ENCODE results near the gene PRR13.
"Not testable (repeated sequence)": the region's sequence is repeated elsewhere in the genome, so short reads cannot be mapped to it uniquely, and the experiment has no call there.

PRR13 gene

DNA sequence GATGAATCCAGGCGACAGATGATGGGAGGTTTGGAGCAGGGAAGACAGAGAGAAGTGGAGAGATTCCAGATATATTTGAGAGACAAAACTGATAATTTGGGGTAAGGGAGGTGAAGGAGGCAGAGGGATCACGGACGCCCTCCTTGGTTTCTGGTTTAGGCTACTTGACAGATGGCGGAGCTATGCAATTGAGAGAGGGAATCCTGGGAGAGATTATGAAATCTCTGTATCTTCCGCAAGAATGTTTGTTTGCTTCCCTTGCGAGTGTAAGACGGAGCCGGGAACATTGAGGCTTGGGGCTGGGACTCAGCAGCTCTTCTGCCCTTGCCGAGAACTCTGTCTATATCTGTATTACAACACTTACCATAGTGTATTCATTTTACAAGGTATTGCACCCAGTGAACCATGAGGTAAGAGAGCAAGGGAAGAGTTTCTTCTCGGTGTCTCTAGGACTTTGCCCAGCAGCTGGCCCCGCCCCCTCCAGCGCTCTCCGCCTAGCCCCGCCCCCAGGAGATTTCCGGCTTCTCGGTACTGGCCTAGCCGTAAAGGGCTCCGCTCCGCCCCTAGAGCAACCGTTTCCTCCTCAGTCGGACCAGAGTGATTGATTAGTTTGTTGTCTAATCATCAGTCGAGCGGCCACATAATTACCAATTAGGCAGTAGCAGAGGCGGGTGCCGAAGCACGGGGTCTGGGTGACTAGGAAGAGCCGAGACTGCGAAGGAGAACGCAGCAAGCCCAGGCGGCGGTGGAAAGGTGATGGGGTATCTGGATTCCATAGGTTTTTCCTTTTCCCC, at the start of gene PRR13:
TSS of gene PRR13 (plus strand) at position 695 of the 794 bp plus-strand sequence. CDS start 981 bp downstream, outside the sequence.
- Mint-ChIP-seq H3K4me3 (peak within 1 kb of the TSS; percentile 96), H3K27ac (peak within 1 kb of the TSS; percentile 95), H3K9me3 (no peaks in the 10 kb centered on the region), H3K4me1 (ENCODE audit: low read depth) (peaks cover 39% of the 10 kb centered on the region), H3K27me3 (no peaks in the 10 kb centered on the region), H3K36me3 (ENCODE audit: low read depth) (peaks cover 30% of the 10 kb centered on the region)

DNA sequence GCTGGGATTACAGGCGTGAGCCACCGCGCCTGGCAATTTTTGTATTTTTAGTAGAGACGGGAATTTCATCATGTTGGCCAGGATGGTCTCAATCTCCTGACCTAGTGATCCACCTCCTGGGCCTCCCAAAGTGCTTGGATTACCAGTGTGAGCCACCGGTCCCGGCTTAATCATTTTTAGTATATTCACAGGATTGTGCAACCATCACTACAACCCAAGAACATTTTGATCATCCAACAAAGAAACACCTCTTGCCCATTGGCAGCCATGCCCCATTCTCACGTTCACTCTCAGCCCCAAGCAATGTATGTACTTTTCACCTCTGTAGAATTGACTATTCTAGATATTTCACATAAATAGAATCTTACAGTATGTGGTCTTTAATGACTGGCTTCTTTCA, 41.6 kb upstream of the PRR13 start:
- Mint-ChIP-seq H3K4me3 (no peak overlapping the region), H3K4me1 (ENCODE audit: low read depth) (peaks cover 8% of the 10 kb centered on the region), H3K27me3 (no peaks in the 10 kb centered on the region), H3K36me3 (ENCODE audit: low read depth) (peaks cover 26% of the 10 kb centered on the region), H3K9me3 (no peaks in the 10 kb centered on the region), H3K27ac (no peak overlapping the region)

GRCh38 chr12:53402351-53402750, 39.2 kb upstream of the PRR13 start:
- not testable (repeated sequence) for H3K4me1 Mint-ChIP-seq (ENCODE audit: low read depth); H3K27ac Mint-ChIP-seq; H3K27me3 Mint-ChIP-seq; H3K4me3 Mint-ChIP-seq; H3K9me3 Mint-ChIP-seq
- H3K36me3 Mint-ChIP-seq (ENCODE audit: low read depth) = peaks cover 32% of the 10 kb centered on the region

GRCh38 chr12:53402871-53403270, 38.7 kb upstream of the PRR13 start:
- H3K27me3 Mint-ChIP-seq = no peaks in the 10 kb centered on the region
- H3K4me3 Mint-ChIP-seq = no peak overlapping the region
- H3K27ac Mint-ChIP-seq = no peak overlapping the region
- H3K36me3 Mint-ChIP-seq (ENCODE audit: low read depth) = peaks cover 32% of the 10 kb centered on the region
- H3K4me1 Mint-ChIP-seq (ENCODE audit: low read depth) = no peaks in the 10 kb centered on the region
- no peaks in the 10 kb centered on the region for H3K9me3 Mint-ChIP-seq

DNA sequence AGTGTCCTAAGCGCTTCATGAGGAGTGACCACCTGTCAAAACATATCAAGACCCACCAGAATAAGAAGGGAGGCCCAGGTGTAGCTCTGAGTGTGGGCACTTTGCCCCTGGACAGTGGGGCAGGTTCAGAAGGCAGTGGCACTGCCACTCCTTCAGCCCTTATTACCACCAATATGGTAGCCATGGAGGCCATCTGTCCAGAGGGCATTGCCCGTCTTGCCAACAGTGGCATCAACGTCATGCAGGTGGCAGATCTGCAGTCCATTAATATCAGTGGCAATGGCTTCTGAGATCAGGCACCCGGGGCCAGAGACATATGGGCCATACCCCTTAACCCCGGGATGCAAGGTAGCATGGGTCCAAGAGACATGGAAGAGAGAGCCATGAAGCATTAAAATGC, 30.6 kb upstream of the PRR13 start:
- Mint-ChIP-seq H3K27me3 (no peaks in the 10 kb centered on the region), H3K9me3 (no peaks in the 10 kb centered on the region), H3K36me3 (ENCODE audit: low read depth) (peaks cover 46% of the 10 kb centered on the region), H3K4me1 (ENCODE audit: low read depth) (peaks cover 43% of the 10 kb centered on the region), H3K4me3 (no peak overlapping the region), H3K27ac (no peak overlapping the region)

- Mint-ChIP-seq H3K9me3 (no peaks in the 10 kb centered on the region), H3K36me3 (ENCODE audit: low read depth) (peaks cover 44% of the 10 kb centered on the region), H3K4me1 (ENCODE audit: low read depth) (peaks cover 69% of the 10 kb centered on the region), H3K4me3 (no peak overlapping the region), H3K27ac (peak overlapping the region; percentile 60), H3K27me3 (no peaks in the 10 kb centered on the region)
Observed at GRCh38 chr12:53413485-53414204, 27.9 kb upstream of the PRR13 start.

- H3K4me3 Mint-ChIP-seq = no peak overlapping the region
- H3K27ac Mint-ChIP-seq = no peak overlapping the region
- no peaks in the 10 kb centered on the region for H3K9me3 Mint-ChIP-seq
- peaks cover 79% of the 10 kb centered on the region for H3K4me1 Mint-ChIP-seq (ENCODE audit: low read depth)
- peaks cover 36% of the 10 kb centered on the region for H3K36me3 Mint-ChIP-seq (ENCODE audit: low read depth)
- H3K27me3 Mint-ChIP-seq = no peaks in the 10 kb centered on the region
Observed at GRCh38 chr12:53414756-53415417, 26.6 kb upstream of the PRR13 start.

- not testable (repeated sequence) for H3K4me3 Mint-ChIP-seq, H3K9me3 Mint-ChIP-seq, H3K27me3 Mint-ChIP-seq
- Mint-ChIP-seq H3K36me3 (ENCODE audit: low read depth) (peaks cover 29% of the 10 kb centered on the region), H3K4me1 (ENCODE audit: low read depth) (peaks cover 82% of the 10 kb centered on the region), H3K27ac (peak overlapping the region; percentile 11)
Observed at GRCh38 chr12:53415752-53416389, 25.7 kb upstream of the PRR13 start.

DNA sequence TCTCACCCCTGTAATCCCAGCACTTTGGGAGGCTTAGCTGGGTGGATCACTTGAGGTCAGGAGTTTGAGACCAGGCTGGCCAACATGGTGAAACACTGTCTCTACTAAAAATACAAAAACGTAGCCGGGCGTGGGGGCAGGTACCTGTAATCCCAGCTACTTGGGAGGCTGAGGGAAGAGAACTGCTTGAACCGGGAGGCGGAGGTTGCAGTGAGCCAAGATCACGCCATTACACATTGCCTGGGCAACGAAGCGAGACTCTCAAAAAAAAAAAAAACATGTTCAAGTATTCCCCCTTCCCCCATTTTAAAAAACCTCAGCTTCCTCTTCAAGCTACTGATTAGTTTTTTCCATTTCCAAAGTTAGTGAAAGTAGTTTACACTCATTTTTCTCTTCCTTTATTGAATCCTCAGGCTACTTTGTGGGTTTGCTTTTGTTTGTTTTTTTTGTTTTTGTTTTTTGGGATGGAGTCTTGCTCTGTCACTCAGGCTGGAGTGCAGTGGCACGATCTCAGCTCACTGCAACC, 24.2 kb upstream of the PRR13 start:
- not testable (repeated sequence) for H3K9me3 Mint-ChIP-seq, H3K27me3 Mint-ChIP-seq
- H3K27ac Mint-ChIP-seq = peak overlapping the region; percentile 88
- H3K4me3 Mint-ChIP-seq = peak overlapping the region; percentile 48
- peaks cover 81% of the 10 kb centered on the region for H3K4me1 Mint-ChIP-seq (ENCODE audit: low read depth)
- peaks cover 17% of the 10 kb centered on the region for H3K36me3 Mint-ChIP-seq (ENCODE audit: low read depth)

DNA sequence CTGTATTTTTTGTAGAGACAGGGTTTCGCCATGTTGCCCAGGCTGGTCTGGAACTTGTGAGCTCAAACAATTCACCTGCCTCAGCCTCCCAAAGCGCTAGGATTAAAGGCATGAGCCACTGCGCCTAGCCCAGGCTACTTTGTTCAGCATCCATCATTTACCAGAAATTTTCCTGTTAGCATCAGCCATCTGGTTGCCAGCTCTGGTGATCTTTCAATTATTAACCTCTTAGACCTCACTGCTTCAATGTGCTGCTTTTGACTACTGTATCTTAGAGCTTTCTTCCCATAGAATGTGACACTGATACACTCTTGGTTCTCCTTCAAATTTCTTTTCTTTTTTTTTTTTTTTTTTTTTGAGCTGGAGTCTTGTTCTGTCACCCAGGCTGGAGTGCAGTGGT, 23.3 kb upstream of the PRR13 start:
- H3K27ac Mint-ChIP-seq = peak overlapping the region; percentile 88
- H3K27me3 Mint-ChIP-seq = no peaks in the 10 kb centered on the region
- H3K4me3 Mint-ChIP-seq = no peak overlapping the region
- no peaks in the 10 kb centered on the region for H3K9me3 Mint-ChIP-seq
- H3K4me1 Mint-ChIP-seq (ENCODE audit: low read depth) = peaks cover 72% of the 10 kb centered on the region
- H3K36me3 Mint-ChIP-seq (ENCODE audit: low read depth) = peaks cover 8% of the 10 kb centered on the region

- no peak overlapping the region for H3K4me3 Mint-ChIP-seq
- peaks cover 58% of the 10 kb centered on the region for H3K4me1 Mint-ChIP-seq (ENCODE audit: low read depth)
- H3K9me3 Mint-ChIP-seq = no peaks in the 10 kb centered on the region
- H3K27ac Mint-ChIP-seq = peak overlapping the region; percentile 8
- no peaks in the 10 kb centered on the region for H3K27me3 Mint-ChIP-seq
- peaks cover 4% of the 10 kb centered on the region for H3K36me3 Mint-ChIP-seq (ENCODE audit: low read depth)
Observed at GRCh38 chr12:53419756-53420155, 21.8 kb upstream of the PRR13 start.

- H3K27ac Mint-ChIP-seq; H3K27me3 Mint-ChIP-seq; H3K36me3 Mint-ChIP-seq (ENCODE audit: low read depth); H3K9me3 Mint-ChIP-seq; H3K4me3 Mint-ChIP-seq: not testable (repeated sequence)
- peaks cover 33% of the 10 kb centered on the region for H3K4me1 Mint-ChIP-seq (ENCODE audit: low read depth)
Observed at GRCh38 chr12:53422247-53422646, 19.3 kb upstream of the PRR13 start.

- Mint-ChIP-seq H3K27me3 (no peaks in the 10 kb centered on the region), H3K9me3 (no peaks in the 10 kb centered on the region), H3K27ac (no peak within 1 kb of the TSS), H3K4me1 (ENCODE audit: low read depth) (peaks cover 31% of the 10 kb centered on the region), H3K36me3 (ENCODE audit: low read depth) (no peaks in the 10 kb centered on the region), H3K4me3 (no peak within 1 kb of the TSS)
Observed at GRCh38 chr12:53423597-53423996, 17.9 kb upstream of the PRR13 start, which contains the start of gene AMHR2. TSS of gene AMHR2 (plus strand) at chr12:53423855. CDS start at chr12:53423935, 80 bp downstream.

DNA sequence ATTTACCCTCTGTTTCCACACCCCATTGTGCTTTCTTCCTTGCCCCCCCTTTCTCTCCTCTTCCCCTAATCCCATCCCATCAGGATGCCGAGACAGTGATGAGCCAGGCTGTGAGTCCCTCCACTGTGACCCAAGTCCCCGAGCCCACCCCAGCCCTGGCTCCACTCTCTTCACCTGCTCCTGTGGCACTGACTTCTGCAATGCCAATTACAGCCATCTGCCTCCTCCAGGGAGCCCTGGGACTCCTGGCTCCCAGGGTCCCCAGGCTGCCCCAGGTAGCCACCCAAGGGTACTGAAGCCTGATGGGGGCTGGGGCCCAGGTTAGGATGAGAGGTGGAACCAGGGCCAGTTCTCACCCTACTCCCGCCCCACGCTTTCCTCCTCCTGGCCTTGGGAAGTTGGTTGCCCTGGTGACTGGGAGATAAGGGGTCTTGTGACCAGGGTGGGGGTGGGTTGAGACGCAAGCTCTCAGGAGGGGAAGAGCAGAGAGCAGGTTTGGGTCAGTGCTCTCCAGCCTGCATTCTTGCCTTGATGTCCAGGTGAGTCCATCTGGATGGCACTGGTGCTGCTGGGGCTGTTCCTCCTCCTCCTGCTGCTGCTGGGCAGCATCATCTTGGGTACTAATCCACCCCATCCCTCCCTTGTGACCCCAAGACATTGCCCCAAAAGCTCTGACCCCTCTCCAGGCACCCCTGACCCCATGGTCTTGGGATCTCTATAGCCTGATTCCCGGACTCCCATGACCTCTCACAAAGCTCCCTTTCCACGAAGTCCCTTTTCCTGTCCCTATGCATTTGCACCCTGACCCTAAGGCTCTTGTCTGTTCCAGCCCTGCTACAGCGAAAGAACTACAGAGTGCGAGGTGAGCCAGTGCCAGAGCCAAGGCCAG, 16.7 kb upstream of the PRR13 start:
- H3K27ac Mint-ChIP-seq = no peak overlapping the region
- H3K9me3 Mint-ChIP-seq = no peaks in the 10 kb centered on the region
- peaks cover 24% of the 10 kb centered on the region for H3K4me1 Mint-ChIP-seq (ENCODE audit: low read depth)
- no peak overlapping the region for H3K4me3 Mint-ChIP-seq
- no peaks in the 10 kb centered on the region for H3K27me3 Mint-ChIP-seq
- no peaks in the 10 kb centered on the region for H3K36me3 Mint-ChIP-seq (ENCODE audit: low read depth)

Measured in stimulated activated naive CD8-positive, alpha-beta T cell treated with anti-CD3 and anti-CD28 coated beads, Interleukin-15, Interleukin-2, amounts not matched to agents 100 ng/mL and 50 ng/mL, for 24 hours (primary cell).